GM12873 (cell line): Measurements from ENCODE around the gene TINAGL1.

Source experiments
- TF ChIP-seq, protein P1 (sequence below): IDR thresholded peaks from 2 replicates; pipeline ENCODE4 v1.5.1; 2012; ENCODE audit warnings: low read depth, mild to moderate bottlenecking, moderate library complexity, low read length, control low read depth; ENCODE audit not compliant: insufficient read depth; ENCODE audit errors: missing control alignments

Gene TINAGL1

DNA sequence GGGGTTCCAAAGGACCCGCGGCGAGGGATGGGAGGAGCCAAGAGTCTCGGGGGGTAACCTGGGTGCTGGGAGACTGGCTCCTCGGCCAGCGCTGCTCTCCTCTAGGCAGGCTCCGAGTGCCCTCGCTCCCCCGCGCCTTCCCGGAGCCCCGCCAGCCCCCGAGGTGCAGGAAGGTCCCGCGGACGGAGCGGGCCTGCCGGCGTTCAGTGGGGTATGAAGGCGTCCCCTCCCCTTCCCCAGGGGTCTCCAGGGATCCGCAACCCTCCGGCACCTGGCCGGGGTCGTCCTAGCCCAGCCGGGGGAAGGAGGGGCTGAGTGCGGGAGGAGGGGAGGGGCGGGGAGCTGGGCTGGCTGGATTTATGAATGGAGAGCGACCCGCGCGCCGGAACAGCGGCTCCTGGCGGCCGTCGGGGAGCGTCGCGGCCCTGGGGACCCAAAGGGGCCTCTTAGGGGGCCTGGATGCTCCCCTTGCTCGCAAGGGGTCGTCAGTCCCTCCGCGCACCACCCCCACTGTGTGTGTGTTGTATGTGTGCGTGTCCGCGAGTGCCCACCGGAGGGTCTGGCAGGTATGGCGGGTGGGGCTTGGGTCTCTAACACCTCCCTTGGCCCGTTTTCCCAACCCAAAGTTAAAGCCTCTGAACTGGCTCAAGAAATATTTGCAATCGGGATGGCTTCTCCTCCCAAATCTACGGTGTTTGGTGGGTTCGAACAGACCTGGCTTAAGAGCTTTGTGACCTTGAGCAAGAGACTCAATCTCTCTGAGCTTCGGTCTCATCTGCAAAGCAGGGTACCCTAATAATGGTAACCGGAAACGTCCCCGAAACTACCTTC lies 41.8 kb downstream of the TINAGL1 start:
- TF ChIP-seq, protein P1, sequence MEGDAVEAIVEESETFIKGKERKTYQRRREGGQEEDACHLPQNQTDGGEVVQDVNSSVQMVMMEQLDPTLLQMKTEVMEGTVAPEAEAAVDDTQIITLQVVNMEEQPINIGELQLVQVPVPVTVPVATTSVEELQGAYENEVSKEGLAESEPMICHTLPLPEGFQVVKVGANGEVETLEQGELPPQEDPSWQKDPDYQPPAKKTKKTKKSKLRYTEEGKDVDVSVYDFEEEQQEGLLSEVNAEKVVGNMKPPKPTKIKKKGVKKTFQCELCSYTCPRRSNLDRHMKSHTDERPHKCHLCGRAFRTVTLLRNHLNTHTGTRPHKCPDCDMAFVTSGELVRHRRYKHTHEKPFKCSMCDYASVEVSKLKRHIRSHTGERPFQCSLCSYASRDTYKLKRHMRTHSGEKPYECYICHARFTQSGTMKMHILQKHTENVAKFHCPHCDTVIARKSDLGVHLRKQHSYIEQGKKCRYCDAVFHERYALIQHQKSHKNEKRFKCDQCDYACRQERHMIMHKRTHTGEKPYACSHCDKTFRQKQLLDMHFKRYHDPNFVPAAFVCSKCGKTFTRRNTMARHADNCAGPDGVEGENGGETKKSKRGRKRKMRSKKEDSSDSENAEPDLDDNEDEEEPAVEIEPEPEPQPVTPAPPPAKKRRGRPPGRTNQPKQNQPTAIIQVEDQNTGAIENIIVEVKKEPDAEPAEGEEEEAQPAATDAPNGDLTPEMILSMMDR: peak; percentile 78

- TF ChIP-seq, protein P1: no peak
Observed at GRCh38 chr1:31618916-31619846, 42.9 kb downstream of the TINAGL1 start.

GRCh38 chr1:31620631-31621497 lies 44.5 kb downstream of the TINAGL1 start:
- TF ChIP-seq, protein P1: no peak

DNA sequence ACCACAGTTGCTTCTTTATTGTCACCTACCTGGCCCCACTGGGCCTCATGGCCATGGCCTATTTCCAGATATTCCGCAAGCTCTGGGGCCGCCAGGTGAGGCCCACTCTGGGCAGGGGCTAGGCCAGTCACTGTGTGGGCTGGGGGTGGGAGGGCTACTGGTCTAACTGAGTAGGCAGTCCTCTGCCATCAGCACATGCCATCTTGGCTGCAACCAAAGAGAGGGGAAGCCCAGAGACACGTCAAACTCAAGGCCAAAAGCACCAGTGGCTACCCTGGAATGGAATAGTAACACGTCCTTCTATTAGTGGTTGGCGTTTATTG lies 45.1 kb downstream of the TINAGL1 start:
- TF ChIP-seq, protein P1: no peak

GRCh38 chr1:31621847-31622730 lies 45.8 kb downstream of the TINAGL1 start:
- TF ChIP-seq, protein P1: no peak

DNA sequence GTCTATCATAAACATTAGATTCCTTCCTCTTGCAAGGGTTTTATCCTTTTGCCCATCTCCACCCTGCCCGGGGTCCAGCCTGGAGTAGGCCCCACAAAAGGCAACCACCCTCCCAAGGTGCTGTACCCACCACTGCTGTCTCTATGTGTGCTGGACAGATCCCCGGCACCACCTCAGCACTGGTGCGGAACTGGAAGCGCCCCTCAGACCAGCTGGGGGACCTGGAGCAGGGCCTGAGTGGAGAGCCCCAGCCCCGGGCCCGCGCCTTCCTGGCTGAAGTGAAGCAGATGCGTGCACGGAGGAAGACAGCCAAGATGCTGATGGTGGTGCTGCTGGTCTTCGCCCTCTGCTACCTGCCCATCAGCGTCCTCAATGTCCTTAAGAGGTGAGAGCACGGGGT lies 47.0 kb downstream of the TINAGL1 start:
- TF ChIP-seq, protein P1: no peak
